Activated T-cell treated with anti-CD3 and anti-CD28 coated beads for 1 hour (primary cell): Measurements from ENCODE around the gene DAB1.

Experiments used
- DNase-seq: peaks from one replicate; pipeline ENCODE4 v3.0.0-alpha.2; 2020; ENCODE audit warnings: low read depth

The DAB1 gene

GRCh38 chr1:57067863-57068262, 356.0 kb downstream of the DAB1 start:
- DNase-seq, result no peak

- DNase-seq, result no peak
Measured at GRCh38 chr1:57066980-57067610, 356.8 kb downstream of the DAB1 start.

GRCh38 chr1:57065442-57065841, 358.4 kb downstream of the DAB1 start:
- DNase-seq, result no peak

GRCh38 chr1:57064379-57065140, 359.3 kb downstream of the DAB1 start:
- DNase-seq, result no peak

GRCh38 chr1:57063406-57064125, 360.3 kb downstream of the DAB1 start:
- no peak for DNase-seq

- DNase-seq, result no peak
Measured at GRCh38 chr1:57061369-57061768, 362.5 kb downstream of the DAB1 start.

- no peak for DNase-seq
Measured at GRCh38 chr1:57060451-57060850, 363.4 kb downstream of the DAB1 start.

- no peak for DNase-seq
Measured at GRCh38 chr1:57058652-57059501, 365.0 kb downstream of the DAB1 start.

- DNase-seq, result no peak
Measured at GRCh38 chr1:57048856-57049255, 375.0 kb downstream of the DAB1 start.

GRCh38 chr1:57046462-57046861, 377.4 kb downstream of the DAB1 start:
- no peak for DNase-seq

GRCh38 chr1:57041901-57042300, 382.0 kb downstream of the DAB1 start:
- no peak for DNase-seq

- DNase-seq, result no peak
Measured at GRCh38 chr1:57040811-57041210, 383.0 kb downstream of the DAB1 start.

- no peak for DNase-seq
Measured at GRCh38 chr1:57036641-57037579, 386.9 kb downstream of the DAB1 start.

- no peak for DNase-seq
Measured at GRCh38 chr1:57034713-57035112, 389.1 kb downstream of the DAB1 start.

GRCh38 chr1:57033222-57034001, 390.4 kb downstream of the DAB1 start:
- no peak for DNase-seq

GRCh38 chr1:57026624-57027354, 397.1 kb downstream of the DAB1 start:
- DNase-seq, result no peak

- DNase-seq, result no peak
Measured at GRCh38 chr1:57024855-57025254, 399.0 kb downstream of the DAB1 start.

- DNase-seq, result no peak
Measured at GRCh38 chr1:57024428-57024827, 399.4 kb downstream of the DAB1 start.

- DNase-seq, result no peak
Measured at GRCh38 chr1:57020216-57020615, 403.6 kb downstream of the DAB1 start.
